SK-N-MC (cell line): Measurements from ENCODE around the gene APBB1.

Experiments used
- EZH2 ChIP-seq: fragments of 200-600 bp; sonication (generic); IDR thresholded peaks from one replicate; pipeline ENCODE4 v1.6.1; 2017; ENCODE audit warnings: antibody characterized with exemption
- FOXP2 ChIP-seq: optimal IDR thresholded peaks from 2 replicates; pipeline ENCODE3; 2011; ENCODE audit warnings: mild to moderate bottlenecking, moderate library complexity; ENCODE audit not compliant: insufficient read depth; ENCODE audit errors: extremely low read length, control extremely low read depth
- POLR2AphosphoS5 ChIP-seq: IDR thresholded peaks from 2 replicates; pipeline ENCODE4 v1.6.1; 2012; ENCODE audit warnings: mild to moderate bottlenecking, low read depth, low read length, borderline replicate concordance

DNA sequence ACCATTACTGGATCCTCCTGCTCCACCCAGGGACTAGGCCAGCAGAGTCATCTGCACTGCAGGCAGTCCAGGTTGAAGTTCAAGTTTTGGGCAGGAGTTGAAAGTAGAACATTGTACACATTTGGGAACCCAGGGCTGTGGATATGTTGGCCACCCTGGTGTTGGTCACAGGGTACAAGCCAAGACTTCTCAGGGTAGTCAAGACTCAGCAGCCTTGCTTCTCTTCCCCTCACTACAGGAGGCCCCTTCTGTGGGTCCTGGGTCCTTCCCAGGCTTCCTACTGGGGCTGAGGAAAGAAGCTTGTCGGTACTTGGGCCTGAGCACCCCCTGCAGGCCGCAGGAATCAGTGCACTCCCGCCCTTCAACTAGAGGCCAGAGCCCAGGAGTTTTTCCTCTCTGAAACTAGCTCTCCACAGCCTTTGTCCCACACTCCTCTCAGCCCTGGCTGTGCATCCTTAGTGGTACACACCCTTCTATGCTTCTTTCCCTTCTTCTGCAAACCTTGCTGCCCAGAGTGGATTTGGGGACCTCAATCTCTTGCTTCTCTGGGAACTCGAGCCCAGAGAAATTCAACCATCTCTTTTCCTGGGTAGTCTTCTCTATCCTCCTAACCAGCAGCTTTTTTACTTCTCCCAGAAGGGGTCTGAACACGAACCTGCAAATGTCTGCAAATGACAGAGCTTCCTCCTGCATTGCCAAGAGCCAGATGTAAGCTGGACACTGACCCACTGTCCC is 24.5 kb upstream of the APBB1 start:
- no peak for TF ChIP-seq EZH2
- TF ChIP-seq POLR2AphosphoS5, result no peak
- no peak for TF ChIP-seq FOXP2
